Heart left ventricle (tissue), 16 donors: ENCODE measurements around the gene NIPBL. TPM values are rescaled to one million over a fixed set of nuclear protein-coding genes. Genes with fewer than 3 reads are reported as not detected.

ENCODE experiments used
- ATAC-seq, 4 donors: fragments of 200-7000 bp; cut with Tn5 transposase; one replicate each; pipeline ENCODE4 v1.9.1; 2020 to 2022; ENCODE audit warnings: moderate library complexity in 4 of 4, mild to moderate bottlenecking in 3 of 4, moderate number of reproducible peaks in 1 of 4
- DNase-seq, 5 donors: peaks; one replicate each; pipeline ENCODE4 v3.0.0-alpha.2; 2020
- H3K27ac ChIP-seq, 12 donors: fragments of 200-600 bp; sonication (generic) in 4 of 12; one replicate each; pipeline versions ENCODE4 v1.5.0 to v1.8.0; 2016 to 2022; ENCODE audit warnings: mild to moderate bottlenecking in 2 of 12
- H3K27me3 ChIP-seq, 9 donors: fragments of 200-600 bp; sonication (generic) in 2 of 9; one replicate each; pipeline versions ENCODE4 v1.5.1 to v1.8.0; 2016 to 2022; ENCODE audit warnings: mild to moderate bottlenecking in 3 of 9
- H3K36me3 ChIP-seq, 9 donors: fragments of 200-600 bp; sonication (generic) in 2 of 9; one replicate each; pipeline versions ENCODE4 v1.5.0 to v1.8.0; 2018 to 2022; ENCODE audit warnings: mild to moderate bottlenecking in 2 of 9
- H3K4me1 ChIP-seq, 12 donors: fragments of 200-600 bp; sonication (generic) in 4 of 12; one replicate each; pipeline versions ENCODE4 v1.5.0 to v1.8.0; 2016 to 2022; ENCODE audit warnings: mild to moderate bottlenecking in 3 of 12
- H3K4me3 ChIP-seq, 12 donors: fragments of 200-600 bp; sonication (generic) in 4 of 12; one replicate each; pipeline versions ENCODE4 v1.5.0 to v1.8.0; 2017 to 2022; ENCODE audit warnings: mild to moderate bottlenecking in 9 of 12, moderate library complexity in 4 of 12
- H3K9me3 ChIP-seq, 12 donors: fragments of 200-600 bp; sonication (generic) in 4 of 12; one replicate each; pipeline versions ENCODE4 v1.5.0 to v1.8.0; 2016 to 2022; ENCODE audit warnings: mild to moderate bottlenecking in 1 of 12
- CTCF ChIP-seq, 12 donors: fragments of 200-600 bp; sonication (generic) in 4 of 12; IDR thresholded peaks; one replicate each; pipeline versions ENCODE4 v1.5.0 to v1.8.0; 2018 to 2022; ENCODE audit warnings: antibody characterized with exemption in 12 of 12, mild to moderate bottlenecking in 5 of 12
- POLR2A ChIP-seq, 2 donors: fragments of 450-650 bp; IDR thresholded peaks; one replicate each; pipeline ENCODE4 v1.6.1; 2017; ENCODE audit warnings: antibody characterized with exemption in 2 of 2, mild to moderate bottlenecking in 2 of 2, moderate library complexity in 2 of 2
- WGBS, 4 donors: extraction: QIAGEN DNeasy Blood & Tissue Kit in 2 of 4; methylation state at CpG; one replicate each; pipeline versions ENCODE4 v1.1.5 to v1.1.7; 2013 to 2018; 5-methylcytosine and 5-hydroxymethylcytosine counted together
- intact Hi-C, 10 donors: fragments of 100-400 bp; cut with DNase I; formaldehyde crosslinking; loops; one replicate each; pipeline versions ENCODE4 v1.11.1 to v1.14.2; 2022
- polyA plus RNA-seq, 2 donors: library from polyadenylated mRNA; stranded (reverse); fragments of 200-250 nt; gene quantifications; one replicate each; pipeline ENCODE4 v1.2.3, GENCODE V29; 2013
- total RNA-seq, 9 donors: library from RNA; depleted of rRNA in 2 of 9; stranded (reverse); fragments of >200 nt in 2 of 9; fragmentation: NEBNext Ultra II Directional in 3 of 9; extraction: Animal tissue kit (Norgen Biotek cat#: 25700) in 3 of 9; gene quantifications; one replicate each; pipeline versions ENCODE4 v1.1.0 to v1.2.4, GENCODE V29; 2016 to 2023
- donor health status: ischemic (EF 13 %, LVEDD 7.1; RV severe dilation, severe dysfunction).
- donor health status: healthy with polysubstance abuse.
- donor health status: DM: no; HTN: yes; CAD: no.
- donor health status: DM: no; HTN: no; CAD: no.
- donor health status: ischemic (EF 25% LVEDD 6.9; RV normal size, moderate dysfunction).
- donor health status: ischemic (EF 25% LVEDD 5.7; RV mildly dilated, moderate dysfunction).
- donor health status: healthy.
- donor health status: DM: yes; HTN: yes; CAD: no.
- donor health status: ischemic (EF 35%, LVEDD 5.7; RV mildly dilated, moderate dysfunction).
- donor health status: nonischemic (EF 11% LVEDD 7.7; RV severe dilation, severe dysfunction).
- donor health status: DM: yes; HTN: yes; CAD: no.
- donor health status: PGD.
- donor health status: ischemic (EF 29% LVEDD 5.4; RV normal size, mild dysfunction).
- donor health status: nonischemic (EF 23%, LVEDD 6.1; RV moderate dilation, normal function).

Gene NIPBL
- total and polyA plus RNA-seq, 11 donors = 13.2 to 57.3 (median 38.2) TPM

- TF ChIP-seq CTCF (IDR thresholded peaks at IDR 0.05) (no peak), POLR2A (IDR thresholded peaks at IDR 0.05) (no peak)
- 86 to 93% (median 91%) methylated on average over 5 of the region's 5 CpGs for WGBS, 4 donors
- ATAC-seq (no peak), DNase-seq (no peak)
- H3K4me1 ChIP-seq = peaks cover 0 to 58% (median 29%) of the 10 kb centered on the region in 12 donors
- intact Hi-C loops = loop anchor here in 2 of 10 donors (5.0 kb wide), 1 partner anchor 61 kb away; the partner anchor contains the start of gene NIPBL (in 2 of the 2)
- no peak overlapping the region for H3K27ac ChIP-seq
- no peaks in the 10 kb centered on the region for H3K9me3 ChIP-seq
- no peak overlapping the region for H3K4me3 ChIP-seq
- H3K36me3 ChIP-seq = no peaks in the 10 kb centered on the region
- H3K27me3 ChIP-seq = no peaks in the 10 kb centered on the region
Observed at GRCh38 chr5:36938129-36938528, 61.6 kb downstream of the NIPBL start.

- H3K27ac ChIP-seq = no peak overlapping the region
- H3K4me3 ChIP-seq = no peak overlapping the region
- H3K36me3 ChIP-seq = no peaks in the 10 kb centered on the region
- DNase-seq = no peak
- no peaks in the 10 kb centered on the region for H3K27me3 ChIP-seq
- intact Hi-C loops = loop anchor here in 9 of 10 donors (5.0 to 10.0 kb wide), 2 partner anchors 63 to 65 kb away; partner anchors contain the start of gene NIPBL (in 9 of the 9)
- H3K4me1 ChIP-seq = peaks cover 0 to 55% (median 34%) of the 10 kb centered on the region in 12 donors
- 53 to 70% (median 60%) methylated on average over 3 of the region's 3 CpGs for WGBS, 4 donors
- H3K9me3 ChIP-seq = no peaks in the 10 kb centered on the region
- no peak for TF ChIP-seq POLR2A (IDR thresholded peaks at IDR 0.05)
- TF ChIP-seq CTCF (IDR thresholded peaks at IDR 0.05) = no peak
- ATAC-seq = no peak
Observed at GRCh38 chr5:36939969-36940858, 63.6 kb downstream of the NIPBL start.

- ATAC-seq (no peak), DNase-seq (no peak)
- Histone ChIP-seq H3K27ac (peak overlapping the region in 1 of 12 donors; percentile 13), H3K27me3 (no peaks in the 10 kb centered on the region), H3K9me3 (no peaks in the 10 kb centered on the region), H3K4me1 (peaks cover 0 to 60% (median 37%) of the 10 kb centered on the region in 12 donors), H3K36me3 (no peaks in the 10 kb centered on the region), H3K4me3 (no peak overlapping the region)
- 38 to 61% (median 52%) methylated on average over 1 of the region's 1 CpG for WGBS, 4 donors
- intact Hi-C loops = loop anchor here in 7 of 10 donors (5.0 to 10.0 kb wide), 2 partner anchors 66 to 69 kb away; partner anchors contain the start of gene NIPBL (in 7 of the 7)
- TF ChIP-seq CTCF (IDR thresholded peaks at IDR 0.05) (no peak), POLR2A (IDR thresholded peaks at IDR 0.05) (no peak)
Observed at GRCh38 chr5:36943584-36943983, 67.0 kb downstream of the NIPBL start.

GRCh38 chr5:36944024-36944423 is 67.5 kb downstream of the NIPBL start:
- intact Hi-C loops = loop anchor here in 8 of 10 donors (2.0 to 10.0 kb wide), 3 partner anchors 67 to 69 kb away; partner anchors contain the start of gene NIPBL (in 8 of the 8)
- 76 to 82% (median 80%) methylated on average over 2 of the region's 2 CpGs for WGBS, 4 donors

More at GRCh38 chr5:36944024-36944423, 67.5 kb downstream of the NIPBL start:
- ATAC-seq (no peak), DNase-seq (no peak)
- no peak for TF ChIP-seq POLR2A (IDR thresholded peaks at IDR 0.05)
- no peak for TF ChIP-seq CTCF (IDR thresholded peaks at IDR 0.05)
- H3K27me3 ChIP-seq = no peaks in the 10 kb centered on the region
- no peaks in the 10 kb centered on the region for H3K36me3 ChIP-seq
- H3K9me3 ChIP-seq = no peaks in the 10 kb centered on the region
- H3K27ac ChIP-seq = peak overlapping the region in 1 of 12 donors; percentile 13
- H3K4me1 ChIP-seq = peaks cover 0 to 64% (median 39%) of the 10 kb centered on the region in 12 donors
- no peak overlapping the region for H3K4me3 ChIP-seq
